HFFc6 (cell line): ENCODE data around the gene NOXA1. TPM values are rescaled to one million over a fixed set of nuclear protein-coding genes. Genes with fewer than 3 reads are reported as not detected.

Source experiments
- DNase-seq: peaks from one replicate; pipeline ENCODE4 v3.0.0-alpha.2; 2018
- H3K27ac Mint-ChIP-seq: 2 replicates; pipeline ENCODE4 v1.8.0; 2020; ENCODE audit warnings: mild to moderate bottlenecking, mixed read lengths
- H3K27me3 Mint-ChIP-seq: 2 replicates; pipeline ENCODE4 v1.8.0; 2021; ENCODE audit warnings: mild to moderate bottlenecking, moderate library complexity, mixed read lengths; ENCODE audit not compliant: insufficient read depth
- H3K36me3 Mint-ChIP-seq: 2 replicates; pipeline ENCODE4 v1.8.0; 2021; ENCODE audit warnings: low read depth, mixed read lengths
- H3K4me1 Mint-ChIP-seq: 2 replicates; pipeline ENCODE4 v1.8.0; 2020; ENCODE audit warnings: low read depth, mixed read lengths
- H3K4me3 Mint-ChIP-seq: 2 replicates; pipeline ENCODE4 v1.8.0; 2020; ENCODE audit warnings: mild to moderate bottlenecking, moderate library complexity, mixed read lengths
- H3K9me3 Mint-ChIP-seq: 2 replicates; pipeline ENCODE4 v1.8.0; 2020; ENCODE audit warnings: mild to moderate bottlenecking, mixed read lengths
- CTCF ChIP-seq: fragments of 200-600 bp; sonication (generic); IDR thresholded peaks from 2 replicates; pipeline ENCODE4 v1.5.0; 2021; ENCODE audit warnings: antibody characterized with exemption, mild to moderate bottlenecking
- total RNA-seq, 6 experiments: library from RNA; stranded (reverse); fragmentation: NEBNext Ultra II Directional; extraction: Animal tissue kit (Norgen Biotek cat#: 25700); gene quantifications; 2 replicates in 1 of 6; 3 replicates in 5 of 6; pipeline ENCODE4 v1.2.3, GENCODE V29; 2021

The NOXA1 gene
- total RNA-seq, 6 experiments from 2014 or later = 0.09 to 0.36 (median 0.20) TPM; not detected in 1

GRCh38 chr9:137417161-137418021 is 5.8 kb upstream of the NOXA1 start:
- H3K4me1 Mint-ChIP-seq = peaks cover 26% of the 10 kb centered on the region
- TF ChIP-seq CTCF = no peak
- DNase-seq = no peak
- no peaks in the 10 kb centered on the region; the same call in 1 of the 2 replicates for H3K27me3 Mint-ChIP-seq
- no peak overlapping the region; the same call in 1 of the 2 replicates for H3K27ac Mint-ChIP-seq
- no peaks in the 10 kb centered on the region for H3K36me3 Mint-ChIP-seq
- peak overlapping the region; percentile 28; the same call in 1 of the 2 replicates for H3K4me3 Mint-ChIP-seq
- H3K9me3 Mint-ChIP-seq = no peaks in the 10 kb centered on the region

GRCh38 chr9:137421838-137422603 is 1.2 kb upstream of the NOXA1 start:
- Mint-ChIP-seq H3K36me3 (no peaks in the 10 kb centered on the region), H3K9me3 (no peaks in the 10 kb centered on the region), H3K27me3 (no peaks in the 10 kb centered on the region; the same call in 1 of the 2 replicates), H3K27ac (peak overlapping the region; percentile 46), H3K4me3 (peak overlapping the region; percentile 91), H3K4me1 (peaks cover 18% of the 10 kb centered on the region)
- DNase-seq = no peak
- TF ChIP-seq CTCF = no peak

GRCh38 chr9:137423514-137424291 is 510 bp downstream of the NOXA1 start:
- H3K27ac Mint-ChIP-seq = no peak overlapping the region
- peaks cover 18% of the 10 kb centered on the region for H3K4me1 Mint-ChIP-seq
- H3K4me3 Mint-ChIP-seq = peak overlapping the region; percentile 73
- DNase-seq = no peak
- H3K36me3 Mint-ChIP-seq = no peaks in the 10 kb centered on the region
- no peaks in the 10 kb centered on the region; the same call in 1 of the 2 replicates for H3K27me3 Mint-ChIP-seq
- peak; percentile 64 for TF ChIP-seq CTCF
- no peaks in the 10 kb centered on the region for H3K9me3 Mint-ChIP-seq

GRCh38 chr9:137426018-137426681 is 3.0 kb downstream of the NOXA1 start:
- Mint-ChIP-seq H3K36me3 (no peaks in the 10 kb centered on the region), H3K4me3 (no peak overlapping the region), H3K27me3 (no peaks in the 10 kb centered on the region; the same call in 1 of the 2 replicates), H3K9me3 (no peaks in the 10 kb centered on the region), H3K4me1 (peaks cover 18% of the 10 kb centered on the region), H3K27ac (no peak overlapping the region)
- no peak for TF ChIP-seq CTCF
- no peak for DNase-seq
